Measurements from ENCODE around the gene GPR17.

GPR17 gene

GRCh38 chr2:127638361-127639110 lies 7.4 kb upstream of the GPR17 start:
- no peak overlapping the region for H3K4me3 ChIP-seq (ENCODE audit: low read depth, low read length)
- no peak for DNase-seq (ENCODE audit: low read depth)
- TF ChIP-seq CTCF (IDR thresholded peaks at IDR 0.05; ENCODE audit: insufficient read depth, low read depth, low read length, missing control alignments) = no peak

DNA sequence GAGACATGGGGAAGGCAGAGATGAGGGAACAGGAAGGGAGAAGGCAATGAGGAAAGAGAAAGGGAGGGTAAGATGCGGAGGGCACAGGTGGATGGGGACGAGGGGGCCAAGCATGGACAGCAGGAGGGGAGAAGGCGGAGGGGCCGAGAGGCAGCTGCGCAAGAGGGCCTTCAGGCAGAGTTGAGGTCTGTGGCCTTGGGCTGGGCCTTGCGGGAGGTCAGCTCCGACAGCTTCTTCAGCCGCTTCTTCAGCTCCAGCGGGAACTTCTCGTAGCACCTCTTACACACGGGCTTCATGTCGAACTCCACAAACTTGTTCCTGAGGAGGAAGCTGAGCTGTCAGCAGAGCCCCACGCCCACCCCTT lies 6.9 kb upstream of the GPR17 start:
- no peak overlapping the region for H3K4me3 ChIP-seq (ENCODE audit: low read depth, low read length)
- DNase-seq (ENCODE audit: low read depth) = no peak
- TF ChIP-seq CTCF (IDR thresholded peaks at IDR 0.05; ENCODE audit: insufficient read depth, low read depth, low read length, missing control alignments) = no peak

DNA sequence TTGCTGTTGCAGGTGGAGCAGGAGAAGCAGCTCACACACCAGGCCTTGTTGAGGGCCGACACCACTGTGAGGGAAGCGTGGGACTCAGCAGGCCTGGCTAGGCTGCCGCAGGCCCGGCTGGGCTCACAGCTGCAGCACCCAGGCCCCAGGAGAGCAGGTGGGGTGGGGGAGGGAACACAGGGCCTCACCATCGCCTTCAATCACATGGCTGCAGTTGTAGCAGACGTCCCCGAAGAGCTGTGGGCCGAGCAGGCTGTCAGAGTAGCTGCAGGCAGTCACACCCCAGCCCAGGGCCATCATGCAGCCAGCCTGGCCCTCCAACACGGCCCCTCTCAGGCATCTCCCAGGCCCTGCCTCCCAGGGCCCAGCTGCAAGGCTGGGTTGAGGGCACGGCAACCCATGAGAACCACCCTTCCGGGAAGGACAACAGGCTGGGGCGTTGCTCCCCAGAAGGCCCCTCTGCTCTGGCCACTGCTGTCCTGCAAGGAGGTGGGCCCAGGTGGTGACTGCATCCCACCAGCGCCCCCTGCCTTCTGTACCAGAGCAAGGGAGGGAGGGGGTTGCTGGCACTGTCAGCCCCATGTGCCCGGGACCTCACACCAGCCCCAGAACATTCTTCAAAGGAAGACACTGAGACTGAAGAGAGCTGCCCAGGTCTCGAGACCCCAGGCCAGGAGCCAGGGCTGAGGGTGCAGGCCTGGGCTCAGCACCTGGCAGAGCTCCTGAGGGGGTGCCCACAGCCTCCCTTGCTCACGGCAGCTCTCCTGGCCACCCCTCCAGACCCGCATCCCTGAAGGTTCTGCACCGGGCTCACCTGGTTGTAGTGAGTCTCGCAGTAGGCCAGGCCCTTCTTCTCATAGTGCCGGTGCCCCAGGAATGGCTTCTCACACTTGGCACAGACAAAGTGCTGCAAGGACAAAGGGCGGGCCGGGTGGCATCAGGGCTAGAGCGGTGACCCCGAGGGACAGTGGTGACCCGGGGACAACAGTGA lies 5.6 kb upstream of the GPR17 start:
- peak; percentile 15 for TF ChIP-seq CTCF (IDR thresholded peaks at IDR 0.05; ENCODE audit: insufficient read depth, low read depth, low read length, missing control alignments)
- peak; percentile 27 for DNase-seq (ENCODE audit: low read depth)
- no peak overlapping the region for H3K4me3 ChIP-seq (ENCODE audit: low read depth, low read length)

GRCh38 chr2:127641133-127641532 lies 4.8 kb upstream of the GPR17 start:
- H3K4me3 ChIP-seq (ENCODE audit: low read depth, low read length) = no peak overlapping the region
- DNase-seq (ENCODE audit: low read depth) = no peak
- no peak for TF ChIP-seq CTCF (IDR thresholded peaks at IDR 0.05; ENCODE audit: insufficient read depth, low read depth, low read length, missing control alignments)

DNA sequence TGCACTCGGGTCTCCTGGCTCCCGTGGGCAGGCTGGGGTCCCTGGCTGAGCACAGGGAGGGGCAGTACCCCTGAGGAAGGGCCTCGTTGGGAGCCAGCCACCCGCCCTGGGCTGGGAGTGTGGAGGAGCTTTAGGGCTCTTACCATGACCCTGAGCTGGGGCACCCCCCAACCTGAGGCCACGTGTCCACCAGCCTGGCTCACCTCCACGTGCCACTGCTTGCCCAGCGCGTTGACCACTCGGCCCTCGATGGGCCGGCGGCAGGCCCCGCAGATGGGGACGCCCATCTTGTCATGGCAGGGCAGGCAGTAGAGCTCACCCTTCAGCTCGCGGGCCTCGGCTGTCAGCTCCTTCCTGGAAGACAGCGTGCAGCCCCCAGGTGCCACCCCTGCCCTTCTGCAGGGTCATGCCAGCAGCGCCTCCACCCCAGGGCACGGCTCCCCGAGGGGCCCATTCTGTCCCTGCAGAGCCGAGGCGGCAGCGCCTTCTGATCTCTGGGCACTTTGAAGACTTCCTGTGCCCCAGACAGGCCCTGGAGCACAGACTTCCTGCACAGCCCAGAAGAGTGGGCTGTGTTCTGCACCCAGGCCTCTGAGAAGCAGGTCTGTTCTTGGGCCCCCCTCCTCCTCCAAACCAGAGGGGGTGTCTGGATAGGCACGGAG lies 4.0 kb upstream of the GPR17 start:
- no peak overlapping the region for H3K4me3 ChIP-seq (ENCODE audit: low read depth, low read length)
- DNase-seq (ENCODE audit: low read depth) = no peak
- TF ChIP-seq CTCF (IDR thresholded peaks at IDR 0.05; ENCODE audit: insufficient read depth, low read depth, low read length, missing control alignments) = no peak

DNA sequence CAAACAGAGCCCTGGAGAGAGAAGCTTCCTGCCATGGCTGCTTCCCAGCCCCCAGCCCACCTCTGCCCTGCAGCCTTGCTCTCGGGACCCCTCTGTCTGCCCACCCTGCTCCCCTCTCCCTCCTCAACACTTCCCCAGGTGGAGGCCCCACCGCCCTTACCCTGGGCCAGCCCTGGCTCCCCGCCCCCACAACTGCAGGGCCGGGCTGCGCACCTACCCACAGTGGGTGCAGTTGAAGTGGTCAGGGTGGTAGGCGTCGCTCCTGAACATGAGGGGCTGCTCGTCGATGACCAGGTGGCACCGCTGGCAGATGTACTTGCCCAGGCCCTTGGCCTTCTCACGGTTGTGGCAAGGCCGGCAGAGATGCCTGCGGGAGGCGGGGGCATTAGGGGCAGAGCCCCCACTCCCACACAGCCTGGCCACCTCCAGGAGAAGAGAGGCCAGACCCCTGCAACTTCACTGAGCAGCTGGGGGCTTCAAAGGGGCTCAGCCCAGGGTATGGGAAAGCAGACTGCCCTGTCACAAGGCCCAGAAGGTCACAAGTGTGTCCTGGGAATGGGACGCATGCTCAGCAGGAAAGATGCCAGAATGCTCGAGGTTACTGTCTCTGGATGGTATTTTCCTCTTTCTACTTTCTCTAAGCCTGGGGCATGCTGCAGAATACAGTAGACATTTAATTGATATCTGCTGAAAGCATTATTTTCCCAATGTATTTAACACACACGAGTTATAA lies 3.1 kb upstream of the GPR17 start:
- DNase-seq (ENCODE audit: low read depth) = no peak
- no peak for TF ChIP-seq CTCF (IDR thresholded peaks at IDR 0.05; ENCODE audit: insufficient read depth, low read depth, low read length, missing control alignments)
- no peak overlapping the region for H3K4me3 ChIP-seq (ENCODE audit: low read depth, low read length)

All from GM12865 (cell line).